DOHH2 (cell line): ENCODE results near the gene TM4SF5.

Experiments used
- H3F3A ChIP-seq: fragments of 200-600 bp; sonication (generic), shearing (Covaris generic); 2 replicates; pipeline ENCODE4 v1.6.0; 2016; ENCODE audit warnings: antibody characterized with exemption, mild to moderate bottlenecking; ENCODE audit not compliant: control insufficient read depth, insufficient read depth
- H3K27ac ChIP-seq: fragments of 200-600 bp; sonication (generic); 2 replicates; pipeline ENCODE4 v1.5.1; 2014; ENCODE audit warnings: low read depth, mild to moderate bottlenecking, low read length, moderate library complexity
- H3K27me3 ChIP-seq: fragments of 200-600 bp; sonication (generic); 2 replicates; pipeline ENCODE4 v1.6.1; 2014; ENCODE audit warnings: mild to moderate bottlenecking, low read length, mixed read lengths; ENCODE audit not compliant: control insufficient read depth
- H3K36me3 ChIP-seq: fragments of 200-600 bp; sonication (generic); 2 replicates; pipeline ENCODE4 v1.6.1; 2014; ENCODE audit warnings: mild to moderate bottlenecking, low read length, moderate library complexity, mixed read lengths; ENCODE audit not compliant: control insufficient read depth
- H3K4me1 ChIP-seq: fragments of 200-600 bp; sonication (generic); 2 replicates; pipeline ENCODE4 v1.6.1; 2014; ENCODE audit warnings: mild to moderate bottlenecking, low read length, mixed read lengths; ENCODE audit not compliant: control insufficient read depth
- H3K4me2 ChIP-seq: fragments of 200-600 bp; sonication (generic); 2 replicates; pipeline ENCODE4 v1.6.0; 2014; ENCODE audit warnings: mild to moderate bottlenecking, low read length, moderate library complexity
- H3K4me3 ChIP-seq: fragments of 200-600 bp; sonication (generic); 2 replicates; pipeline ENCODE4 v1.5.1; 2014; ENCODE audit warnings: mild to moderate bottlenecking, low read length, mixed read lengths
- H3K79me2 ChIP-seq: fragments of 200-600 bp; sonication (generic); 2 replicates; pipeline ENCODE4 v1.6.1; 2014; ENCODE audit warnings: mild to moderate bottlenecking, low read length, mixed read lengths; ENCODE audit not compliant: control insufficient read depth
- H3K9me2 ChIP-seq: fragments of 200-600 bp; sonication (generic); replicated peaks from 2 replicates; pipeline ENCODE4 v1.6.1; 2014; ENCODE audit warnings: mild to moderate bottlenecking, low read length, mixed read lengths; ENCODE audit not compliant: control insufficient read depth
- H3K9me3 ChIP-seq: fragments of 200-600 bp; sonication (generic); 2 replicates; pipeline ENCODE4 v1.6.1; 2014; ENCODE audit warnings: antibody characterized with exemption, low read length, mixed read lengths; ENCODE audit not compliant: control insufficient read depth, insufficient read depth
- H4K20me1 ChIP-seq: fragments of 200-600 bp; sonication (generic); 2 replicates; pipeline ENCODE4 v1.6.0; 2014; ENCODE audit warnings: low read depth, mild to moderate bottlenecking, antibody characterized with exemption, low read length, moderate library complexity; ENCODE audit not compliant: control insufficient read depth, insufficient read depth
- EZH2phosphoT487 ChIP-seq: fragments of 200-600 bp; sonication (generic); IDR thresholded peaks from 2 replicates; pipeline ENCODE4 v1.6.1; 2017; ENCODE audit warnings: borderline replicate concordance, mild to moderate bottlenecking, antibody characterized with exemption, low read length, moderate library complexity, mixed read lengths
- TF ChIP-seq, protein P1 (sequence below): fragments of 200-600 bp; sonication (generic); IDR thresholded peaks from one replicate; pipeline ENCODE4 v1.5.1; 2014; ENCODE audit warnings: antibody characterized with exemption, mild to moderate bottlenecking, low read depth, low read length; ENCODE audit not compliant: poor library complexity, severe bottlenecking

TM4SF5 gene

DNA sequence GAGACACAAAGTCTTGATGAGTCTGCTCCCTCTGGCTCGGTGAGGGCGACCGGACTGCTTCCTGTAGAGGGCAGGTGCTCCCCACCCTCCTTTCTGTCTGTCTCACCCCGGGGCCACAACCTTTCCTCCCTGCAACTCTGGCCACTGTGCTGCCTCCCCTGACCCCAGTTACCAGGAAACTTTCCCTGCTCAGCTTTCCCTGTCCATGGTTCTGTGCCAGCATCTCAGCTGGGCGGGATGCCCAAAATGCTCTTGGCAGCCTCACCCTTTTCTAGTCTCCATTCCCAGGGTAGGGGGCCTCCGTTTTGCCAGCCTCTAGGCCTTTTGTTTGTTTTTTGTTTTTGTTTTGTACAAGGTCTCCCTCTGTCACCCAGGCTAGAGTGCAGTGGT, 36.7 kb downstream of the TM4SF5 start:
- H3F3A ChIP-seq: no peaks in the 10 kb centered on the region
- no peaks in the 10 kb centered on the region for H3K9me2 ChIP-seq
- H3K4me3 ChIP-seq: no peak overlapping the region
- H3K27me3 ChIP-seq: peaks cover 4% of the 10 kb centered on the region; the same call in 1 of the 2 replicates
- no peaks in the 10 kb centered on the region for H4K20me1 ChIP-seq
- H3K9me3 ChIP-seq: no peaks in the 10 kb centered on the region
- H3K27ac ChIP-seq: no peak overlapping the region
- TF ChIP-seq, protein P1, sequence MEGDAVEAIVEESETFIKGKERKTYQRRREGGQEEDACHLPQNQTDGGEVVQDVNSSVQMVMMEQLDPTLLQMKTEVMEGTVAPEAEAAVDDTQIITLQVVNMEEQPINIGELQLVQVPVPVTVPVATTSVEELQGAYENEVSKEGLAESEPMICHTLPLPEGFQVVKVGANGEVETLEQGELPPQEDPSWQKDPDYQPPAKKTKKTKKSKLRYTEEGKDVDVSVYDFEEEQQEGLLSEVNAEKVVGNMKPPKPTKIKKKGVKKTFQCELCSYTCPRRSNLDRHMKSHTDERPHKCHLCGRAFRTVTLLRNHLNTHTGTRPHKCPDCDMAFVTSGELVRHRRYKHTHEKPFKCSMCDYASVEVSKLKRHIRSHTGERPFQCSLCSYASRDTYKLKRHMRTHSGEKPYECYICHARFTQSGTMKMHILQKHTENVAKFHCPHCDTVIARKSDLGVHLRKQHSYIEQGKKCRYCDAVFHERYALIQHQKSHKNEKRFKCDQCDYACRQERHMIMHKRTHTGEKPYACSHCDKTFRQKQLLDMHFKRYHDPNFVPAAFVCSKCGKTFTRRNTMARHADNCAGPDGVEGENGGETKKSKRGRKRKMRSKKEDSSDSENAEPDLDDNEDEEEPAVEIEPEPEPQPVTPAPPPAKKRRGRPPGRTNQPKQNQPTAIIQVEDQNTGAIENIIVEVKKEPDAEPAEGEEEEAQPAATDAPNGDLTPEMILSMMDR: no peak
- TF ChIP-seq EZH2phosphoT487: no peak
- H3K4me2 ChIP-seq: no peak overlapping the region
- no peaks in the 10 kb centered on the region for H3K79me2 ChIP-seq
- peaks cover 10% of the 10 kb centered on the region for H3K4me1 ChIP-seq
- H3K36me3 ChIP-seq: no peaks in the 10 kb centered on the region

GRCh38 chr17:4810696-4811290, 39.1 kb downstream of the TM4SF5 start:
- peaks cover 4% of the 10 kb centered on the region; the same call in 1 of the 2 replicates for H3K27me3 ChIP-seq
- TF ChIP-seq, protein P1: no peak
- no peak for TF ChIP-seq EZH2phosphoT487
- peaks cover 10% of the 10 kb centered on the region for H3K4me1 ChIP-seq
- no peak overlapping the region for H3K4me3 ChIP-seq
- H3K79me2 ChIP-seq: no peaks in the 10 kb centered on the region
- no peak overlapping the region for H3K4me2 ChIP-seq
- no peaks in the 10 kb centered on the region for H3K9me2 ChIP-seq
- no peaks in the 10 kb centered on the region for H3K36me3 ChIP-seq
- H3K27ac ChIP-seq: no peak overlapping the region
- no peaks in the 10 kb centered on the region for H4K20me1 ChIP-seq
- H3F3A ChIP-seq: no peaks in the 10 kb centered on the region
- H3K9me3 ChIP-seq: no peaks in the 10 kb centered on the region

DNA sequence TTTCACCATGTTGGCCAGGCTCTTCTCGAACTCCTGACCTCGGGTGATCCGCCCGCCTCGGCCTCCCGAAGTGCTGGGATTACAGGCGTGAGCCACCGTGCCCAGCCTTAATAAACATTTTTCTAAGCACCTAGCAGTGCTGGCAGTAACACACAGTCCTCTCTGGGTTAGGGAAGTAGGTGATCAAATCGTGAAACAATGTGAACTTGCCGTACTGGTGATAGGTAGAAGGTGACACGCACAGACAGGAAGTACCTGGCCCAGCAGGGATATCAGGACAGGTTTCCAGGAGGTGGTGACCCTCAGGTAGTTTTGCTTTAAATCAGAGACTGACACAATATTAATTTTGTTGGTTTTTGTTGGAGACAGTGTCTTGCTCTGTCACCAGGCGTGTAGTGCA, 39.8 kb downstream of the TM4SF5 start:
- no peaks in the 10 kb centered on the region for H3K36me3 ChIP-seq
- no peak overlapping the region for H3K4me2 ChIP-seq
- H3K79me2 ChIP-seq: no peaks in the 10 kb centered on the region
- no peaks in the 10 kb centered on the region for H3F3A ChIP-seq
- no peaks in the 10 kb centered on the region for H4K20me1 ChIP-seq
- H3K27me3 ChIP-seq: peaks cover 4% of the 10 kb centered on the region; the same call in 1 of the 2 replicates
- no peak overlapping the region for H3K4me3 ChIP-seq
- peaks cover 4% of the 10 kb centered on the region; the same call in 1 of the 2 replicates for H3K4me1 ChIP-seq
- H3K9me3 ChIP-seq: no peaks in the 10 kb centered on the region
- no peak for TF ChIP-seq EZH2phosphoT487
- TF ChIP-seq, protein P1: no peak
- H3K27ac ChIP-seq: no peak overlapping the region
- no peaks in the 10 kb centered on the region for H3K9me2 ChIP-seq
